HT-29 (cell line): ENCODE results near the gene LRRC38. TPM values are rescaled to one million over a fixed set of nuclear protein-coding genes. Genes with fewer than 3 reads are reported as not detected.
"Not testable (repeated sequence)": the region's sequence is repeated elsewhere in the genome, so short reads cannot be mapped to it uniquely, and the experiment has no call there.

ENCODE experiments used
- DNase-seq: peaks from one replicate; pipeline ENCODE4 v3.0.0-alpha.2; 2015; ENCODE audit warnings: low spot score
- total RNA-seq: library from RNA; depleted of rRNA; stranded (reverse); fragments of >200 nt; shearing (Covaris generic); gene quantifications from 2 replicates; pipeline ENCODE4 v1.2.3, GENCODE V29; 2014; rRNA removed

Gene LRRC38
- total RNA-seq: not detected in 2 replicates

GRCh38 chr1:13513895-13514546 is at the start of gene LRRC38:
TSS of gene LRRC38 (minus strand) at chr1:13514003. CDS start at chr1:13513593, 410 bp downstream.
- no peak for DNase-seq

GRCh38 chr1:13562981-13563380 is 49.2 kb upstream of the LRRC38 start:
- not testable (repeated sequence) for DNase-seq

GRCh38 chr1:13560541-13560940 is 46.7 kb upstream of the LRRC38 start:
- DNase-seq: no peak

- no peak for DNase-seq
Measured at GRCh38 chr1:13556224-13556764, 42.5 kb upstream of the LRRC38 start.

GRCh38 chr1:13554798-13555197 is 41.0 kb upstream of the LRRC38 start:
- no peak for DNase-seq

GRCh38 chr1:13550663-13551062 is 36.9 kb upstream of the LRRC38 start:
- DNase-seq: no peak

- DNase-seq: no peak
Measured at GRCh38 chr1:13549521-13549920, 35.7 kb upstream of the LRRC38 start.

GRCh38 chr1:13549021-13549420 is 35.2 kb upstream of the LRRC38 start:
- no peak for DNase-seq

GRCh38 chr1:13548281-13548680 is 34.5 kb upstream of the LRRC38 start:
- DNase-seq: no peak

- DNase-seq: no peak
Measured at GRCh38 chr1:13546791-13547190, 33.0 kb upstream of the LRRC38 start.

GRCh38 chr1:13544221-13544556 is 30.4 kb upstream of the LRRC38 start:
- DNase-seq: no peak

GRCh38 chr1:13543451-13544220 is 29.8 kb upstream of the LRRC38 start:
- DNase-seq: peak; percentile 51

- DNase-seq: no peak
Measured at GRCh38 chr1:13541435-13542215, 27.8 kb upstream of the LRRC38 start.

- DNase-seq: no peak
Measured at GRCh38 chr1:13540866-13541265, 27.1 kb upstream of the LRRC38 start.

GRCh38 chr1:13539683-13540082 is 25.9 kb upstream of the LRRC38 start:
- no peak for DNase-seq

GRCh38 chr1:13538832-13539231 is 25.0 kb upstream of the LRRC38 start:
- DNase-seq: no peak

GRCh38 chr1:13536571-13536970 is 22.8 kb upstream of the LRRC38 start:
- DNase-seq: no peak

- DNase-seq: no peak
Measured at GRCh38 chr1:13535227-13535626, 21.4 kb upstream of the LRRC38 start.

- no peak for DNase-seq
Measured at GRCh38 chr1:13528320-13528719, 14.5 kb upstream of the LRRC38 start.

- no peak for DNase-seq
Measured at GRCh38 chr1:13523780-13524477, 10.1 kb upstream of the LRRC38 start.

- no peak for DNase-seq
Measured at GRCh38 chr1:13520985-13521384, 7.2 kb upstream of the LRRC38 start.
